GM23338 (cell line): Measurements from ENCODE around the gene SLC9A9.

Source experiments
- CREB1 ChIP-seq: fragments of 250-450 bp; sonication (Bioruptor Pico); IDR thresholded peaks from 2 replicates; pipeline ENCODE4 v1.5.0; 2020; ENCODE audit warnings: low read depth, mild to moderate bottlenecking, moderate library complexity
- ETS1 ChIP-seq: IDR thresholded peaks from 2 replicates; pipeline ENCODE4 v1.6.1; 2016; ENCODE audit warnings: antibody characterized with exemption
- EZH2 ChIP-seq: fragments of 200-600 bp; sonication (generic); IDR thresholded peaks from one replicate; pipeline ENCODE4 v1.8.0; 2017; ENCODE audit warnings: antibody characterized with exemption, mild to moderate bottlenecking, low read depth; ENCODE audit not compliant: unreplicated experiment
- EZH2phosphoT487 ChIP-seq: fragments of 200-600 bp; sonication (generic); IDR thresholded peaks from one replicate; pipeline ENCODE4 v1.8.1; 2018; ENCODE audit warnings: antibody characterized with exemption; ENCODE audit not compliant: unreplicated experiment
- JUNB ChIP-seq: IDR thresholded peaks from one replicate; pipeline ENCODE4 v1.6.1; 2016; ENCODE audit warnings: antibody characterized with exemption; ENCODE audit not compliant: unreplicated experiment
- NANOG ChIP-seq: IDR thresholded peaks from 2 replicates; pipeline ENCODE4 v1.6.1; 2016; ENCODE audit warnings: antibody characterized with exemption, borderline replicate concordance
- POLR2AphosphoS5 ChIP-seq: IDR thresholded peaks from 2 replicates; pipeline ENCODE4 v1.6.1; 2016; ENCODE audit warnings: antibody characterized with exemption, low read depth
- REST ChIP-seq: IDR thresholded peaks from one replicate; pipeline ENCODE4 v1.6.1; 2018; ENCODE audit warnings: antibody characterized with exemption; ENCODE audit not compliant: unreplicated experiment
- STAT1 ChIP-seq: IDR thresholded peaks from one replicate; pipeline ENCODE4 v1.6.1; 2016; ENCODE audit warnings: antibody characterized with exemption; ENCODE audit not compliant: unreplicated experiment
- ZNF114 ChIP-seq: fragments of 250-450 bp; sonication (Bioruptor Pico); IDR thresholded peaks from 2 replicates; pipeline ENCODE4 v1.5.0; 2020; ENCODE audit warnings: mild to moderate bottlenecking, moderate library complexity
- ZNF462 ChIP-seq: fragments of 250-450 bp; sonication (Bioruptor Pico); IDR thresholded peaks from 2 replicates; pipeline ENCODE4 v1.5.0; 2020; ENCODE audit warnings: mild to moderate bottlenecking, moderate library complexity
- TF ChIP-seq, protein P1 (sequence below), 2 experiments: fragments of 200-600 bp in 1 of 2; sonication (generic) in 1 of 2; conservative IDR thresholded peaks; 2 replicates each; pipeline versions ENCODE4 v1.5.1 to v1.6.1; 2016 to 2017; ENCODE audit warnings: antibody characterized with exemption in 2 of 2, low read depth in 2 of 2, mild to moderate bottlenecking in 2 of 2, moderate library complexity in 1 of 2

DNA sequence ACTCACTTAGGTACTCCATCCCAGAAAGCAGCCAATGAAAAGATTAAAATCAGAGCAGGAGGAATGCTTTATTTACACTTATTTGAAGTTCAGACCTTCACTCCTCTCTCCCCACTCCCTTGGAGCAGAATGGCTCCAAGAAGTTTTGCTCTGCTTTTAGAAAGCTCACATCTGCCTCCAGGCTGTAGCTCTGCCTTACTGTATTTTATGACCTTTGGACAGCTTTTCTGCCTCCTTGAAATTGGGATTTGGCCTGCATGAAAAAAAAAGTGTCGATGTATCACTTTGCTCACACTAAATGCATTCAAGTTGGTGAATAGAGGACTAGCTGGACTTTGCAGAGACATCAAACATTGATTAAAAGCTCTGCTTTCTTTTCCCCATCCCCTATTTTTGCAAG is 95.3 kb downstream of the SLC9A9 start:
- TF ChIP-seq, protein P1, sequence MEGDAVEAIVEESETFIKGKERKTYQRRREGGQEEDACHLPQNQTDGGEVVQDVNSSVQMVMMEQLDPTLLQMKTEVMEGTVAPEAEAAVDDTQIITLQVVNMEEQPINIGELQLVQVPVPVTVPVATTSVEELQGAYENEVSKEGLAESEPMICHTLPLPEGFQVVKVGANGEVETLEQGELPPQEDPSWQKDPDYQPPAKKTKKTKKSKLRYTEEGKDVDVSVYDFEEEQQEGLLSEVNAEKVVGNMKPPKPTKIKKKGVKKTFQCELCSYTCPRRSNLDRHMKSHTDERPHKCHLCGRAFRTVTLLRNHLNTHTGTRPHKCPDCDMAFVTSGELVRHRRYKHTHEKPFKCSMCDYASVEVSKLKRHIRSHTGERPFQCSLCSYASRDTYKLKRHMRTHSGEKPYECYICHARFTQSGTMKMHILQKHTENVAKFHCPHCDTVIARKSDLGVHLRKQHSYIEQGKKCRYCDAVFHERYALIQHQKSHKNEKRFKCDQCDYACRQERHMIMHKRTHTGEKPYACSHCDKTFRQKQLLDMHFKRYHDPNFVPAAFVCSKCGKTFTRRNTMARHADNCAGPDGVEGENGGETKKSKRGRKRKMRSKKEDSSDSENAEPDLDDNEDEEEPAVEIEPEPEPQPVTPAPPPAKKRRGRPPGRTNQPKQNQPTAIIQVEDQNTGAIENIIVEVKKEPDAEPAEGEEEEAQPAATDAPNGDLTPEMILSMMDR (conservative IDR thresholded peaks at IDR 0.05; ENCODE audit: low read depth in 2 of 2), result no peak
- no peak for TF ChIP-seq POLR2AphosphoS5
- no peak for TF ChIP-seq EZH2phosphoT487
- no peak for TF ChIP-seq EZH2
- no peak for TF ChIP-seq NANOG
- no peak for TF ChIP-seq STAT1
- no peak for TF ChIP-seq REST
- no peak for TF ChIP-seq CREB1 (CRISPR knock-in tag)
- no peak for TF ChIP-seq ETS1
- no peak for TF ChIP-seq ZNF462 (CRISPR knock-in tag)
- TF ChIP-seq ZNF114, result no peak
- TF ChIP-seq JUNB, result no peak
